ENCODE data around the gene HMG20B.
"Not testable (repeated sequence)": the region's sequence is repeated elsewhere in the genome, so short reads cannot be mapped to it uniquely, and the experiment has no call there.

HMG20B gene

DNA sequence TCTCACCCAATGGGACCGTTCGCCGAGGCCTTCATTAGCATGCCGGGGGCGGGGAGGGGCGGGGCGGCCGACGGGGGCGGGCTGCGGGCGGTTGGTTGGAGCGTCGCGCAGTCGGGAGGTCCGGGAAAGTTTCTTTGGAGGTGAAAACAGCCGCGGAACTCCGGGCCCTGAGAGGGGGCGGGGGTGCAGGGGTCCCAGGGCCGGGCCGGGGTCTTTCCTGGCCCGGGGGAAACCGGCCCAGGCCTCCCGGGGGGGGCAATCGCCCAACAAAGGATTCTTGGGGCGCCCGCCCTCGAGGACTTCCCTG, at the start of gene HMG20B:
Gene HMG20B (plus strand): TSS at position 90 of the 307 bp plus-strand sequence. CDS start 366 bp downstream, outside the sequence.
- DNase-seq (ENCODE audit: low read depth in 1 of 2, low spot score in 1 of 2), result no peak

- no peak for DNase-seq (ENCODE audit: low read depth in 1 of 2, low spot score in 1 of 2)
Measured at GRCh38 chr19:3523361-3524077, 49.2 kb upstream of the HMG20B start.

DNA sequence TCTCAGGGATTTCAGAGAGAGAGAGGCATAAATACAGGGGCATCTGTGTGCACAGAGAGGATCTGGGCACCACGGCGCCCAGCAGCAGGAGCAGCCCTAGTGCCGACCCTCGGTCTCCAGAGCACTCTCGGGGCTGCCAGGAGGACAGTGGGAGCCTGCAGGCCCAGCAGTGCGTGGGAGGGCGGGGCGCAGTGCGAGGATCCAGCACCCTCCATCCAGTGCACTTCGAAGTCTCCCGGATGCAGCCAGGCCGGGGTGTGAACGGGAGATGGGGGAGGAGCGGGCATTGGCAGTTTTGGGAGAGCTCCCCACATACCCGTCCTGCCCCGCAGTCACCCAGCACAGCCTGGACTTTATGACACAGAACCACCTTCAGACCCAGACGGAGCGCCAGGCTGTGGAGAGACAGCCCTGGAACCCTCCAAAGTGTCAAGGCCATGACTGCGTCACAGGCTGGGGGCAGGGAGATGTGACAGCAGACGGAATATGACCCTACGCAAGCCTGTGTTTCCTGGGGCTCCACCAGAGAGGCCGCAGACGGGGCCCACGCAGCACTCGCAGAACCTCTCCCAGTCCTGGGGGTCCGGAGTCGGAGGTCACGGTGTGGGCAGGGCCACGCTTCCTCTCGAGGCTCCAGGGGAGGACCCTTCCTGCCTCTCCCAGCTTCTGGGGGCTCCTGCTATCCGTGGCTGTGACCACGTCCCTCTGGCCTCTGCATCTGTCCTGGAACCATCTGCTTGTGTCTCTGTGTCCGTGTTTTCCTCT, 48.5 kb upstream of the HMG20B start:
- no peak for DNase-seq (ENCODE audit: low read depth in 1 of 2, low spot score in 1 of 2)

GRCh38 chr19:3524904-3525451, 47.8 kb upstream of the HMG20B start:
- DNase-seq (ENCODE audit: low read depth in 1 of 2, low spot score in 1 of 2), result no peak

DNA sequence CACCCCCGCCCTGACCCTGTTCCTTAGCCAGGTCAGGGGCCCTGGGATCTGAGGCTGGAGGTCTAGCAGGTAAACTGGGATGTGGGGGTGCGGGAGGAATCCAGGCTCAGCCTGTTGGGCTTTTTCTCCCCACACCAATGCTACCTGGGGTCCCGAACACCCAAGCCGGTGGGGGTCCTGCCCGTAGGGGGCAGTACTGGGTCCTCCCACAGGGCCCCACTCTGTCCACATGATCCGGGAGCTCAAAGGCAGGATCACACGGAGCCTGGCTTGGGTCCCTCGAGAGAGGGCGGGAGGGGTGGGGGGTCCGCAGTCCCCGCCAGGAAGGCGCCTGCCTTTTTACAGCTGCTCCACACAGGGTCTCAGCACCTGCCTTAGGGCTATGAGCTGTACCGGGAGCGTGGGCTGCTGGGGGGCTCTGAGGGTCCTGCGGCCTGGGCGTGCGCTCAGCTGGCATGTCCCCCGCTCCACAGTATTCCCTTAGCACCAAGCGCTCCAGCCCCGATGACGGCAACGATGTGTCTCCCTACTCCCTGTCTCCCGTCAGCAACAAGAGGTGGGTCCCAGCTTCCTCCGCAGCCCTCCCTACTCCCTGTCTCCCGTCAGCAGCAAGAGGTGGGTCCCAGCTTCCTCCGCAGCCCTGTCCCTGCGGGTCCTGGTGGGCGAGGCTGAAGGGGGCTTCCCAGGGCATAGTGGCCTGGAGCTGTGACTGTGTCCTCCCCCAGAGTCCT, 46.1 kb upstream of the HMG20B start:
- DNase-seq (ENCODE audit: low read depth in 1 of 2, low spot score in 1 of 2), result no peak

GRCh38 chr19:3527238-3527910, 45.4 kb upstream of the HMG20B start:
- no peak for DNase-seq (ENCODE audit: low read depth in 1 of 2, low spot score in 1 of 2)

DNA sequence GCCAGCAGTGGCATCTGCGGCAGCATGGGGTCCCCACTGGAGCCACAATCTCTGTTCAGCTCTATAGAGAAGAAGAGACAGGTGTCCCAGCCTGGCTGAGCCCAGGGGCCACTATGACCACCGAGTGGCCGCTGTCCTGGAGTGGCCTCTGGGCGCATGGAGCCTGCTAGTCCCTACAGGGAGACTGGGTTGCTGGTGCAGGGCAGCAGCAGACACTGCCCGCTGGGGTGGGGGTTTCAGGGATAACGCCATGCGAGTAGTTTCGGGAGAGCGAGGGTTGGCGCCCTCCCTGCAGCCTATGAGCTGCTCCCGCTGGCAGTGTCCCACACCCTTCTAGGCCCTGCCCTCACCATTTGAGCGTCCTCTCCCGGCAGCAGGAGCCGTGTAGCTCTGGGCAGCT, 44.7 kb upstream of the HMG20B start:
- no peak for DNase-seq (ENCODE audit: low read depth in 1 of 2, low spot score in 1 of 2)

DNA sequence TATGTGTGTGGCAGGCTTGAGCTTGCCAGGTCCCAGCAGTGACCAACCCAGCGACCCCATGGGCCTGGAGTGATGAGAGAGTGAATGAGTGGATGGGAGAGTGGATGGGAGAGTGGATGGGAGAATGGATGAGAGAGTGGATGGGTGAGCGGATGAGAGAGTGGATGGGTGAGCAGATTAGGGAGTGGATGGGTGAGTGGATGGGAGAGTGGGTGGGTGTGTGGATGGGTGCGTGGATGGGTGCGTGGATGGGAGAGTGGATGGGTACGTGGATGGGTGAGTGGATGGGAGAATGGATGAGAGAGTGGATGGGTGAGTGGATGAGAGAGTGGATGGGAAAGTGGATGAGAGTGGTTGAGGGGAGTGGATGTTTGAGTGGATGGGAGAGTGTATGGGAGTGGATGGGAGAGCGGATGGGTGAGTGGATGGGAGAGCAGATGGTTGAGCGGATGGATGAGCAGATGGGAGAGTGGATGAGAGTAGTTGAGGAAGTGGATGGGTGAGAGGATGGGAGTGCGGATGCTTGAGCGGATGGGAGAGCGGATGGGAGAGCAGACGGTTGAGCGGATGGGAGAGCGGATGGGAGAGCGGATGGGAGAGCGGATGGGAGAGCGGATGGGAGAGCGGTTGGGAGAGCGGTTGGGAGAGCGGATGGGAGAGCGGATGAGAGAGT, 44.1 kb upstream of the HMG20B start:
- no peak for DNase-seq (ENCODE audit: low read depth in 1 of 2, low spot score in 1 of 2)

DNA sequence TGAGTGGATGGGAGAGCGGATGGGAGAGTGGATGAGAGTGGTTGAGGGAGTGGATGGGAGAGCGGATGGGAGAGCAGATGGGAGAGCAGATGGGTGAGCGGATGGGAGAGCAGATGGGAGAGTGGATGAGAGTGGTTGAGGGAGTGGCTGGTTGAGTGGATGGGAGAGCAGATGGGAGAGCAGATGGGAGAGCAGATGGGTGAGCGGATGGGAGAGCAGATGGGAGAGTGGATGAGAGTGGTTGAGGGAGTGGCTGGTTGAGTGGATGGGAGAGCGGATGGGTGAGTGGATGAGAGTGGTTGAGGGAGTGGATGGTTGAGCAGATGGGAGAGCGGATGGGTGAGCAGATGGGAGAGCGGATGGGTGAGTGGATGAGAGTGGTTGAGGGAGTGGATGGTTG, 43.4 kb upstream of the HMG20B start:
- not testable (repeated sequence) for DNase-seq (ENCODE audit: low read depth in 1 of 2, low spot score in 1 of 2)

DNA sequence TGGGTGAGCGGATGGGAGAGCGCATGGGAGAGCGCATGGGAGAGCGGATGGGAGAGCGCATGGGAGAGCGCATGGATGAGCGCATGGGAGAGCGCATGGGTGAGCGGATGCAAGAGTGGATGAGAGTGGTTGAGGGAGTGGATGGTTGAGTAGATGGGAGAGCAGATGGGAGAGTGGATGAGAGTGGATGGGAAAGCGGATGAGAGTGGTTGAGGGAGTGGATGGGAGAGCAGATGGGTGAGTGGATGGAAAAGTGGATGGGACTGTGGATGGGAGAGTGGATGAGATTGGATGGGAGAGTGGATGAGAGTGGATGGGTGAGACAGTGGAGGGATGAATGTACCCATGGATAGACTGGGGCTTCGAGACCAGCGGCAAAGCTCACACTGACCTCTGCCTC, 42.4 kb upstream of the HMG20B start:
- DNase-seq (ENCODE audit: low read depth in 1 of 2, low spot score in 1 of 2), result no peak

DNA sequence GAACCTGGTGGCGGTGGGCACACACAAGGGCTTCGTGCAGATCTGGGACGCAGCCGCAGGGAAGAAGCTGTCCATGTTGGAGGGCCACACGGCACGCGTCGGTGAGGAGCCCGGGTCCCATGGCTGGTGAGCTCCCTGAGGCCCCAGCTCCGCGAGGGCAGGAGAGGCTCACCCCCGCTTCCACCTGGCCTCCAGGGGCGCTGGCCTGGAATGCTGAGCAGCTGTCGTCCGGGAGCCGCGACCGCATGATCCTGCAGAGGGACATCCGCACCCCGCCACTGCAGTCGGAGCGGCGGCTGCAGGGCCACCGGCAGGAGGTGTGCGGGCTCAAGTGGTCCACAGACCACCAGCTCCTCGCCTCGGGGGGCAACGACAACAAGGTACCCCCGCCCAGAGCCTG, 41.0 kb upstream of the HMG20B start:
- no peak for DNase-seq (ENCODE audit: low read depth in 1 of 2, low spot score in 1 of 2)

DNA sequence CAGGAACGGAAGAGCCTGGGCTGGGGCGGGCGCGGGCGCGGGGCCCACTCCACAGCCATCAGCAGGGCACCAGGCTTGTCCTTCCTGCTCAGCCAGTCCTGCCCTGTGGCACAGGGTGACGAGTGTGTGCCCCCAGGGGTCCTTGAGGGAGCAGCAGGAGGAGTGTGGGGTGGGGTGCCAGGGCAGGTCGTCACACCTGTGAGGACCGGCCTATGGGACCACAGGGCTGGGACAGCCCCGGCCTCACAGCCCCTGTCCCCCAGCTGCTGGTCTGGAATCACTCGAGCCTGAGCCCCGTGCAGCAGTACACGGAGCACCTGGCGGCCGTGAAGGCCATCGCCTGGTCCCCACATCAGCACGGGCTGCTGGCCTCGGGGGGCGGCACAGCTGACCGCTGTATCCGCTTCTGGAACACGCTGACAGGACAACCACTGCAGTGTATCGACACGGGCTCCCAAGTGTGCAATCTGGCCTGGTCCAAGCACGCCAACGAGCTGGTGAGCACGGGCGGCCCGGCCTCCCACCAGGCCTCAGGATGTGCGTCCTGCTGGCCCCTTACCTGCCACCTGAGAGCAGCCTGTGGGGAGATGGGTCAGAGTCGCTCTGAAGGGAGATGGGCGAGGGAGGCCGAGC, 40.5 kb upstream of the HMG20B start:
- no peak for DNase-seq (ENCODE audit: low read depth in 1 of 2, low spot score in 1 of 2)

- DNase-seq (ENCODE audit: low read depth in 1 of 2, low spot score in 1 of 2), result no peak
Measured at GRCh38 chr19:3533033-3533432, 39.7 kb upstream of the HMG20B start.

DNA sequence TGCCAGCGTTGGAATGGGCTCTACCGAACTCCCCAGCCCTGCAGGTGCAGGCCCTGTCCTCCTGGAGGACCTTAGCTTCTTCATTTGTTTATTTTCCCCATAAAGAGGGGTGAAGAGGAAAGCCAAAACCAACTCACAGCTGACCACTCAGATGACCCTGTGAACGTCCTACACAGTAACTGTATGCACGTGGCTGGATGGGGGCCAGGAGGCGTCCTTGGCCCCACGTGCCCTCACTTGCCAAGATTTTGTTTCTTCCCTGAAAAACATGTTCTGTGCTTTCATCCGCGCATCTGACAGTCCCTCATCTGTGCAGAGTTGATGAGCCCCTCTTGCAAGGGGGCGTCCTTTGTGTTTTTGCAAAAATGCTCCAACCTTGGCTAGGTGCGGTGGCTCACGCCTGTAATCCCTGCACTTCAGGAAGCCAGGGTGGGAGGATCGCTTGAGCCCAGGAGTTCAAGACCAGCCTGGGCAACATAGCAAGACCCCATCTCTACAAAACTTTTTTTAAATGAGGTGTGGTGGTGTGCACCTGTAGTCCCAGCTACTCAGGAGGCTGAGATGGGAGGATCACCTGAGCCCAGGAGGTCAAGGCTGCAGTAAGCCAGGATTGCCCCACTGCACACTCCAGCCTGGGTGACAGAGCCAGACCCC, 39.1 kb upstream of the HMG20B start:
- DNase-seq (ENCODE audit: low read depth in 1 of 2, low spot score in 1 of 2), result no peak

DNA sequence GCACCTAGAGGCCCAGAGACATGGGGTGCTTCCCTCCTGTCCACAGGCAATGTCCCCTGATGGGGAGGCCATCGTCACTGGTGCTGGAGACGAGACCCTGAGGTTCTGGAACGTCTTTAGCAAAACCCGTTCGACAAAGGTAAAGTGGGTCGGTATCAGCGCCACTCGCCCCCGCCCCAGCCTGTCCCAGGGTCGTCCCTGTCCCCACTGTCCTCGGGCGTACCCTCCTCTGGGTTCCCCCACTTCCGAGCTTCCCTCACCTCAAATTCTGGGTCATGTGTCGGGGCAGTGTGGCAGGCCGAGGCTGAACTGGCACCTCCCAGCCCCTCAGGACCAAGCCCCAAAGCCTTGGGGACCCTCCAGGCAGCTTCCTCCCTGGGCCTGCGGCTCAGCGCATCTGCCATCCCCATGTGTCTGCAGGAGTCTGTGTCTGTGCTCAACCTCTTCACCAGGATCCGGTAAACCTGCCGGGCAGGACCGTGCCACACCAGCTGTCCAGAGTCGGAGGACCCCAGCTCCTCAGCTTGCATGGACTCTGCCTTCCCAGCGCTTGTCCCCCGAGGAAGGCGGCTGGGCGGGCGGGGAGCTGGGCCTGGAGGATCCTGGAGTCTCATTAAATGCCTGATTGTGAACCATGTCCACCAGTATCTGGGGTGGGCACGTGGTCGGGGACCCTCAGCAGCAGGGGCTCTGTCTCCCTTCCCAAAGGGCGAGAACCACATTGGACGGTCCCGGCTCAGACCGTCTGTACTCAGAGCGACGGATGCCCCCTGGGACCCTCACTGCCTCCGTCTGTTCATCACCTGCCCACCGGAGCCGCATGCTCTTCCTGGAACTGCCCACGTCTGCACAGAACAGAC, 38.1 kb upstream of the HMG20B start:
- no peak for DNase-seq (ENCODE audit: low read depth in 1 of 2, low spot score in 1 of 2)

- DNase-seq (ENCODE audit: low read depth in 1 of 2, low spot score in 1 of 2), result no peak
Measured at GRCh38 chr19:3535235-3535535, 37.6 kb upstream of the HMG20B start.

DNA sequence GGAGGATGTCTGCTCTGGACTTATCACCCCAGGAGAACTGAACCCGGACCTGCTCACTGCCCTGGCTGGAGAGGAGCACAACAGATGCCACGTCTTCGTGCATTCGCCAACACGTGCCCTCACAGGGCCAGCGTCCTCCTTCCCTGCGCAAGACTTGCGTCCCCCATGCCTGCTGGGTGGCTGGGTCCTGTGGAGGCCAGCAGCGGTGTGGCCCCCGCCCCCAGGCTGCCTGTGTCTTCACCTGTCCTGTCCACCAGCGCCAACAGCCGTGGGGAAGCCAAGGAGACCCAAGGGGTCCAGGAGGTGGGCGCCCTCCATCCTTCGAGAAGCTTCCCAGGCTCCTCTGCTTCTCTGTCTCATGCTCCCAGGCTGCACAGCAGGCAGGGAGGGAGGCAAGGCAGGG, 37.2 kb upstream of the HMG20B start:
- no peak for DNase-seq (ENCODE audit: low read depth in 1 of 2, low spot score in 1 of 2)

DNA sequence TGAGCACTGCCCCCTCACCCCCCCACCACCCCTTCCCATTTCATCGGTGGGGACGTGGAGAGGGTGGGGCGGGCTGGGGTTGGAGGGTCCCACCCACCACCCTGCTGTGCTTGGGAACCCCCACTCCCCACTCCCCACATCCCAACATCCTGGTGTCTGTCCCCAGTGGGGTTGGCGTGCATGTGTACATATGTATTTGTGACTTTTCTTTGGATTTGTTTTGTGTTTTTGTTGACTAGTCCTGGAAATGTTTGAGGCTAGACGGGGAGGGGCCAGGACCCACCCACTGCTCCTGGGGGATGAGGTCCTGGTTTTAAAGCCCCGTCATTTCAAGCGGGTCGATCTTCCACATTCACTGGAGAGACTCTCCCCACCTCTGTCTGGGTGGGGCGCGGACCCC, 36.8 kb upstream of the HMG20B start:
- DNase-seq (ENCODE audit: low read depth in 1 of 2, low spot score in 1 of 2), result no peak

- DNase-seq (ENCODE audit: low read depth in 1 of 2, low spot score in 1 of 2), result no peak
Measured at GRCh38 chr19:3536429-3537100, 36.2 kb upstream of the HMG20B start.
